IMR-90 (cell line): ENCODE results near the gene COX6A2. TPM values are rescaled to one million over a fixed set of nuclear protein-coding genes. Genes with fewer than 3 reads are reported as not detected.
A peak's percentile ranks its signal among the peaks of the same experiment; 100 is the strongest.

Experiments used
- ATAC-seq: fragments of 200-7000 bp; cut with Tn5 transposase; 2 replicates; pipeline ENCODE4 v1.9.1; 2020; ENCODE audit warnings: low read depth, mild to moderate bottlenecking, moderate library complexity
- BruUV-seq: library from RNA; stranded (reverse); fragments of 400-500 nt; replicated peaks from 2 replicates; lab custom pipeline; 2021; lab: Mats Ljungman, UMichigan
- CTCF ChIA-PET: fragments of 300-600 bp; formaldehyde crosslinking; extraction: SDS; loops from one replicate; lab custom pipeline; 2021; ENCODE audit warnings: antibody characterized with exemption; lab: Yijun Ruan, JAX
- POLR2A ChIA-PET: fragments of 300-600 bp; sonication (Branson Sonifier 250); formaldehyde crosslinking; loops from one replicate; lab custom pipeline; 2022; ENCODE audit warnings: antibody characterized with exemption; ENCODE audit not compliant: unreplicated experiment; lab: Charles Lee
- DNase-seq: peaks from one replicate; pipeline ENCODE4 v3.0.0; 2013
- H2AFZ ChIP-seq: replicated peaks from 2 replicates; pipeline ENCODE3; 2013; ENCODE audit warnings: low read length, mild to moderate bottlenecking; ENCODE audit not compliant: poor library complexity
- H2AK5ac ChIP-seq: 2 replicates; pipeline ENCODE4 v1.6.1; 2013; ENCODE audit warnings: low read depth, low read length, inconsistent platforms
- H2AK9ac ChIP-seq: replicated peaks from 2 replicates; pipeline ENCODE3; 2013; ENCODE audit warnings: mild to moderate bottlenecking, low read depth, low read length, moderate library complexity; ENCODE audit not compliant: poor library complexity
- H2BK120ac ChIP-seq: 2 replicates; pipeline ENCODE4 v1.6.1; 2013; ENCODE audit warnings: low read depth, low read length, inconsistent platforms
- H2BK15ac ChIP-seq: 3 replicates; pipeline ENCODE4 v1.6.1; 2013; ENCODE audit warnings: low read depth, low read length, inconsistent platforms
- H2BK20ac ChIP-seq: 2 replicates; pipeline ENCODE4 v1.6.1; 2013; ENCODE audit warnings: low read depth, mild to moderate bottlenecking, inconsistent platforms, low read length, moderate library complexity
- H2BK5ac ChIP-seq: 2 replicates; pipeline ENCODE4 v1.6.1; 2013; ENCODE audit warnings: mild to moderate bottlenecking, low read depth, low read length, inconsistent platforms; ENCODE audit not compliant: poor library complexity, severe bottlenecking
- H3K14ac ChIP-seq: replicated peaks from 2 replicates; pipeline ENCODE4 v1.6.1; 2013; ENCODE audit warnings: low read depth, low read length, inconsistent platforms
- H3K18ac ChIP-seq: 2 replicates; pipeline ENCODE4 v1.6.1; 2013; ENCODE audit warnings: low read depth, low read length, control low read depth
- H3K23ac ChIP-seq: 2 replicates; pipeline ENCODE4 v1.6.1; 2013; ENCODE audit warnings: low read depth, low read length, inconsistent platforms
- H3K27ac ChIP-seq: 2 replicates; pipeline ENCODE4 v1.5.1; 2013; ENCODE audit warnings: mild to moderate bottlenecking, control low read depth, low read length; ENCODE audit not compliant: insufficient read depth
- H3K27me3 ChIP-seq: 2 replicates; pipeline ENCODE4 v1.6.1; 2013; ENCODE audit warnings: low read length; ENCODE audit not compliant: control insufficient read depth, insufficient read depth
- H3K36me3 ChIP-seq: 2 replicates; pipeline ENCODE4 v1.6.1; 2013; ENCODE audit warnings: low read length, mixed read lengths; ENCODE audit not compliant: control insufficient read depth, insufficient read depth
- H3K4ac ChIP-seq: 2 replicates; pipeline ENCODE4 v1.6.1; 2013; ENCODE audit warnings: low read depth, low read length, inconsistent platforms
- H3K4me1 ChIP-seq: 2 replicates; pipeline ENCODE4 v1.6.1; 2013; ENCODE audit warnings: low read length, mixed read lengths; ENCODE audit not compliant: control insufficient read depth, insufficient read depth
- H3K4me2 ChIP-seq: 2 replicates; pipeline ENCODE4 v1.6.1; 2013; ENCODE audit warnings: low read depth, mild to moderate bottlenecking, control low read depth, low read length, moderate library complexity
- H3K4me3 ChIP-seq: 2 replicates; pipeline ENCODE4 v1.5.1; 2013; ENCODE audit warnings: low read depth, mild to moderate bottlenecking, control low read depth, low read length, moderate library complexity; ENCODE audit not compliant: insufficient read depth
- H3K56ac ChIP-seq: 2 replicates; pipeline ENCODE4 v1.6.1; 2013; ENCODE audit warnings: low read length, inconsistent platforms; ENCODE audit not compliant: insufficient read depth; ENCODE audit errors: extremely low read depth
- H3K79me1 ChIP-seq, 2 experiments: 2 replicates each; pipeline ENCODE4 v1.6.1; 2013; ENCODE audit warnings: low read length in 2 of 2, inconsistent platforms in 1 of 2, low read depth in 1 of 2
- H3K9ac ChIP-seq: 2 replicates; pipeline ENCODE4 v1.6.1; 2013; ENCODE audit warnings: low read depth, low read length, control low read depth
- H3K9me1 ChIP-seq: 2 replicates; pipeline ENCODE4 v1.6.1; 2013; ENCODE audit warnings: low read length, inconsistent platforms; ENCODE audit not compliant: insufficient read depth
- H3K9me3 ChIP-seq: 2 replicates; pipeline ENCODE4 v1.6.1; 2013; ENCODE audit warnings: low read length; ENCODE audit not compliant: control insufficient read depth, insufficient read depth
- H4K20me1 ChIP-seq: 2 replicates; pipeline ENCODE4 v1.6.1; 2013; ENCODE audit warnings: low read length, inconsistent platforms; ENCODE audit not compliant: insufficient read depth
- H4K5ac ChIP-seq: 2 replicates; pipeline ENCODE4 v1.6.1; 2013; ENCODE audit warnings: mild to moderate bottlenecking, low read depth, low read length, control low read depth
- H4K8ac ChIP-seq, 2 experiments: 2 replicates each; pipeline ENCODE4 v1.6.1; 2013; ENCODE audit warnings: low read depth in 2 of 2, low read length in 2 of 2, control low read depth in 1 of 2, inconsistent platforms in 1 of 2
- H4K91ac ChIP-seq: 2 replicates; pipeline ENCODE4 v1.6.1; 2013; ENCODE audit warnings: low read depth, low read length, inconsistent platforms; ENCODE audit not compliant: insufficient read depth
- CHD1 ChIP-seq: IDR thresholded peaks from 2 replicates; pipeline ENCODE4 v1.6.1; 2012; ENCODE audit warnings: low read depth, low read length, improper control_type of control experiment
- CTCF ChIP-seq: conservative IDR thresholded peaks from 2 replicates; pipeline ENCODE4 v1.5.1; 2012; ENCODE audit warnings: mild to moderate bottlenecking, low read depth, low read length, improper control_type of control experiment
- MXI1 ChIP-seq: IDR thresholded peaks from 2 replicates; pipeline ENCODE4 v1.6.1; 2012; ENCODE audit warnings: low read depth, mild to moderate bottlenecking, low read length, moderate library complexity, borderline replicate concordance
- NFE2L2 ChIP-seq: fragments of 150-350 bp; IDR thresholded peaks from 2 replicates; pipeline ENCODE4 v1.6.1; 2016; ENCODE audit warnings: low read depth, mild to moderate bottlenecking, low read length
- WGBS, 2 experiments: methylation state at CpG; one replicate each; pipeline versions ENCODE4 v1.1.5 to v1.1.7; 2013; ENCODE audit warnings: missing lambda C conversion rate in 2 of 2; ENCODE audit not compliant: insufficient read length in 1 of 2; ENCODE audit errors: extremely low coverage in 2 of 2; 5-methylcytosine and 5-hydroxymethylcytosine counted together
- dilution Hi-C: fragments of 300-500 bp; cut with HindIII; formaldehyde crosslinking; loops from one replicate; pipeline ENCODE4 v1.14.3; 2018; ENCODE audit warnings: low sequenced_read_pairs; ENCODE audit not compliant: unreplicated experiment
- in situ Hi-C: fragments of 300-500 bp; cut with MboI; formaldehyde crosslinking; loops from 3 replicates; pipeline ENCODE4 v1.14.3; 2019; ENCODE audit warnings: low sequenced_read_pairs, inconsistent platforms, mixed read lengths
- intact Hi-C: fragments of 100-400 bp; cut with micrococcal nuclease; formaldehyde crosslinking; loops from 2 replicates; pipeline ENCODE4 v1.10.0; 2022
- polyA plus RNA-seq, 3 experiments: library from polyadenylated mRNA; depleted of rRNA; stranded (reverse); fragments of >200 nt; gene quantifications; 2 replicates each; pipeline ENCODE4 v1.2.3, GENCODE V29; 2012; ENCODE audit warnings: low replicate concordance in 1 of 3
- total RNA-seq: library from RNA; depleted of rRNA; stranded (reverse); fragments of >200 nt; gene quantifications from 2 replicates; pipeline ENCODE4 v1.2.3, GENCODE V29; 2012
- TF ChIP-seq, protein P1 (sequence below): fragments of 150-350 bp; IDR thresholded peaks from 2 replicates; pipeline ENCODE4 v1.6.1; 2016; ENCODE audit warnings: low read depth, mild to moderate bottlenecking, low read length, moderate library complexity, borderline replicate concordance

Gene COX6A2
- total and polyA plus RNA-seq, 2 of the 4 experiments (the other 2 are of a cell fraction), result not detected

- Histone ChIP-seq H2BK120ac (no peak overlapping the region), H3K27ac (no peak overlapping the region), H3K23ac (no peak overlapping the region), H2AFZ (no peak overlapping the region), H3K9me1 (peaks cover 21% of the 10 kb centered on the region), H4K5ac (no peak overlapping the region), H3K36me3 (peaks cover 56% of the 10 kb centered on the region), H2AK5ac (no peak overlapping the region), H3K4me2 (no peak overlapping the region), H3K9ac (no peak overlapping the region), H3K14ac (no peak overlapping the region), H2AK9ac (no peak overlapping the region), H3K27me3 (no peaks in the 10 kb centered on the region), H3K4me1 (peaks cover 6% of the 10 kb centered on the region; the same call in 1 of the 2 replicates), H3K9me3 (no peaks in the 10 kb centered on the region), H2BK15ac (no peak overlapping the region), H3K18ac (no peak overlapping the region), H4K20me1 (peaks cover 66% of the 10 kb centered on the region), H2BK20ac (no peak overlapping the region), H3K4me3 (no peak overlapping the region), H2BK5ac (no peak overlapping the region), H3K4ac (no peak overlapping the region), H4K8ac (no peak overlapping the region), H4K91ac (no peak overlapping the region), H3K56ac (no peak overlapping the region), H3K79me1 (peaks cover 16 to 53% of the 10 kb centered on the region in 2 experiments; a peak in 3 of 4 replicates)
- ChIA-PET POLR2A (no interaction called here), CTCF (no interaction called here)
- in situ Hi-C loops (no loop called here), intact Hi-C loops (no loop called here), dilution Hi-C loops (no loop called here)
- ATAC-seq, result no peak
- TSS peak; percentile 37 for BruUV-seq
- no peak for DNase-seq
- 88% methylated on average over 40 of the region's 67 CpGs; no CpG with 5 or more reads in 1 of the 2 experiments for WGBS, 2 experiments
- TF ChIP-seq NFE2L2, result no peak
- no peak for TF ChIP-seq MXI1
- TF ChIP-seq, protein P1, sequence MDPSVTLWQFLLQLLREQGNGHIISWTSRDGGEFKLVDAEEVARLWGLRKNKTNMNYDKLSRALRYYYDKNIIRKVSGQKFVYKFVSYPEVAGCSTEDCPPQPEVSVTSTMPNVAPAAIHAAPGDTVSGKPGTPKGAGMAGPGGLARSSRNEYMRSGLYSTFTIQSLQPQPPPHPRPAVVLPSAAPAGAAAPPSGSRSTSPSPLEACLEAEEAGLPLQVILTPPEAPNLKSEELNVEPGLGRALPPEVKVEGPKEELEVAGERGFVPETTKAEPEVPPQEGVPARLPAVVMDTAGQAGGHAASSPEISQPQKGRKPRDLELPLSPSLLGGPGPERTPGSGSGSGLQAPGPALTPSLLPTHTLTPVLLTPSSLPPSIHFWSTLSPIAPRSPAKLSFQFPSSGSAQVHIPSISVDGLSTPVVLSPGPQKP, result no peak
- no peak for TF ChIP-seq CHD1
- no peak for TF ChIP-seq CTCF
Measured at GRCh38 chr16:31477220-31478216, 49.4 kb upstream of the COX6A2 start.
